IMR-90 (cell line): ENCODE measurements around the gene VMAC. TPM values are rescaled to one million over a fixed set of nuclear protein-coding genes. Genes with fewer than 3 reads are reported as not detected.
A peak's percentile ranks its signal among the peaks of the same experiment; 100 is the strongest.

Source experiments
- ATAC-seq: fragments of 200-7000 bp; cut with Tn5 transposase; 2 replicates; pipeline ENCODE4 v1.9.1; 2020; ENCODE audit warnings: low read depth, mild to moderate bottlenecking, moderate library complexity
- BruUV-seq: library from RNA; stranded (reverse); fragments of 400-500 nt; replicated peaks from 2 replicates; lab custom pipeline; 2021; lab: Mats Ljungman, UMichigan
- CTCF ChIA-PET: fragments of 300-600 bp; formaldehyde crosslinking; extraction: SDS; loops from one replicate; lab custom pipeline; 2021; ENCODE audit warnings: antibody characterized with exemption; lab: Yijun Ruan, JAX
- POLR2A ChIA-PET: fragments of 300-600 bp; sonication (Branson Sonifier 250); formaldehyde crosslinking; loops from one replicate; lab custom pipeline; 2022; ENCODE audit warnings: antibody characterized with exemption; ENCODE audit not compliant: unreplicated experiment; lab: Charles Lee
- DNase-seq: peaks from one replicate; pipeline ENCODE4 v3.0.0; 2013
- H2AFZ ChIP-seq: replicated peaks from 2 replicates; pipeline ENCODE3; 2013; ENCODE audit warnings: low read length, mild to moderate bottlenecking; ENCODE audit not compliant: poor library complexity
- H2AK5ac ChIP-seq: 2 replicates; pipeline ENCODE4 v1.6.1; 2013; ENCODE audit warnings: low read depth, low read length, inconsistent platforms
- H2AK9ac ChIP-seq: replicated peaks from 2 replicates; pipeline ENCODE3; 2013; ENCODE audit warnings: mild to moderate bottlenecking, low read depth, low read length, moderate library complexity; ENCODE audit not compliant: poor library complexity
- H2BK120ac ChIP-seq: 2 replicates; pipeline ENCODE4 v1.6.1; 2013; ENCODE audit warnings: low read depth, low read length, inconsistent platforms
- H2BK15ac ChIP-seq: 3 replicates; pipeline ENCODE4 v1.6.1; 2013; ENCODE audit warnings: low read depth, low read length, inconsistent platforms
- H2BK20ac ChIP-seq: 2 replicates; pipeline ENCODE4 v1.6.1; 2013; ENCODE audit warnings: low read depth, mild to moderate bottlenecking, inconsistent platforms, low read length, moderate library complexity
- H2BK5ac ChIP-seq: 2 replicates; pipeline ENCODE4 v1.6.1; 2013; ENCODE audit warnings: mild to moderate bottlenecking, low read depth, low read length, inconsistent platforms; ENCODE audit not compliant: poor library complexity, severe bottlenecking
- H3K14ac ChIP-seq: replicated peaks from 2 replicates; pipeline ENCODE4 v1.6.1; 2013; ENCODE audit warnings: low read depth, low read length, inconsistent platforms
- H3K18ac ChIP-seq: 2 replicates; pipeline ENCODE4 v1.6.1; 2013; ENCODE audit warnings: low read depth, low read length, control low read depth
- H3K23ac ChIP-seq: 2 replicates; pipeline ENCODE4 v1.6.1; 2013; ENCODE audit warnings: low read depth, low read length, inconsistent platforms
- H3K27ac ChIP-seq: 2 replicates; pipeline ENCODE4 v1.5.1; 2013; ENCODE audit warnings: mild to moderate bottlenecking, control low read depth, low read length; ENCODE audit not compliant: insufficient read depth
- H3K27me3 ChIP-seq: 2 replicates; pipeline ENCODE4 v1.6.1; 2013; ENCODE audit warnings: low read length; ENCODE audit not compliant: control insufficient read depth, insufficient read depth
- H3K36me3 ChIP-seq: 2 replicates; pipeline ENCODE4 v1.6.1; 2013; ENCODE audit warnings: low read length, mixed read lengths; ENCODE audit not compliant: control insufficient read depth, insufficient read depth
- H3K4ac ChIP-seq: 2 replicates; pipeline ENCODE4 v1.6.1; 2013; ENCODE audit warnings: low read depth, low read length, inconsistent platforms
- H3K4me1 ChIP-seq: 2 replicates; pipeline ENCODE4 v1.6.1; 2013; ENCODE audit warnings: low read length, mixed read lengths; ENCODE audit not compliant: control insufficient read depth, insufficient read depth
- H3K4me2 ChIP-seq: 2 replicates; pipeline ENCODE4 v1.6.1; 2013; ENCODE audit warnings: low read depth, mild to moderate bottlenecking, control low read depth, low read length, moderate library complexity
- H3K4me3 ChIP-seq: 2 replicates; pipeline ENCODE4 v1.5.1; 2013; ENCODE audit warnings: low read depth, mild to moderate bottlenecking, control low read depth, low read length, moderate library complexity; ENCODE audit not compliant: insufficient read depth
- H3K56ac ChIP-seq: 2 replicates; pipeline ENCODE4 v1.6.1; 2013; ENCODE audit warnings: low read length, inconsistent platforms; ENCODE audit not compliant: insufficient read depth; ENCODE audit errors: extremely low read depth
- H3K79me1 ChIP-seq, 2 experiments: 2 replicates each; pipeline ENCODE4 v1.6.1; 2013; ENCODE audit warnings: low read length in 2 of 2, inconsistent platforms in 1 of 2, low read depth in 1 of 2
- H3K9ac ChIP-seq: 2 replicates; pipeline ENCODE4 v1.6.1; 2013; ENCODE audit warnings: low read depth, low read length, control low read depth
- H3K9me1 ChIP-seq: 2 replicates; pipeline ENCODE4 v1.6.1; 2013; ENCODE audit warnings: low read length, inconsistent platforms; ENCODE audit not compliant: insufficient read depth
- H3K9me3 ChIP-seq: 2 replicates; pipeline ENCODE4 v1.6.1; 2013; ENCODE audit warnings: low read length; ENCODE audit not compliant: control insufficient read depth, insufficient read depth
- H4K20me1 ChIP-seq: 2 replicates; pipeline ENCODE4 v1.6.1; 2013; ENCODE audit warnings: low read length, inconsistent platforms; ENCODE audit not compliant: insufficient read depth
- H4K5ac ChIP-seq: 2 replicates; pipeline ENCODE4 v1.6.1; 2013; ENCODE audit warnings: mild to moderate bottlenecking, low read depth, low read length, control low read depth
- H4K8ac ChIP-seq, 2 experiments: 2 replicates each; pipeline ENCODE4 v1.6.1; 2013; ENCODE audit warnings: low read depth in 2 of 2, low read length in 2 of 2, control low read depth in 1 of 2, inconsistent platforms in 1 of 2
- H4K91ac ChIP-seq: 2 replicates; pipeline ENCODE4 v1.6.1; 2013; ENCODE audit warnings: low read depth, low read length, inconsistent platforms; ENCODE audit not compliant: insufficient read depth
- CTCF ChIP-seq: conservative IDR thresholded peaks from 2 replicates; pipeline ENCODE4 v1.5.1; 2012; ENCODE audit warnings: mild to moderate bottlenecking, low read depth, low read length, improper control_type of control experiment
- MXI1 ChIP-seq: IDR thresholded peaks from 2 replicates; pipeline ENCODE4 v1.6.1; 2012; ENCODE audit warnings: low read depth, mild to moderate bottlenecking, low read length, moderate library complexity, borderline replicate concordance
- RFX5 ChIP-seq: IDR thresholded peaks from 2 replicates; pipeline ENCODE4 v1.8.0; 2012; ENCODE audit warnings: low read depth, mild to moderate bottlenecking, low read length, moderate library complexity
- SMC3 ChIP-seq: fragments of 150-350 bp; IDR thresholded peaks from 2 replicates; pipeline ENCODE4 v1.6.1; 2016; ENCODE audit warnings: low read depth, mild to moderate bottlenecking, antibody characterized with exemption, low read length, moderate library complexity
- WGBS, 2 experiments: methylation state at CpG; one replicate each; pipeline versions ENCODE4 v1.1.5 to v1.1.7; 2013; ENCODE audit warnings: missing lambda C conversion rate in 2 of 2; ENCODE audit not compliant: insufficient read length in 1 of 2; ENCODE audit errors: extremely low coverage in 2 of 2; 5-methylcytosine and 5-hydroxymethylcytosine counted together
- dilution Hi-C: fragments of 300-500 bp; cut with HindIII; formaldehyde crosslinking; loops from one replicate; pipeline ENCODE4 v1.14.3; 2018; ENCODE audit warnings: low sequenced_read_pairs; ENCODE audit not compliant: unreplicated experiment
- in situ Hi-C: fragments of 300-500 bp; cut with MboI; formaldehyde crosslinking; loops from 3 replicates; pipeline ENCODE4 v1.14.3; 2019; ENCODE audit warnings: low sequenced_read_pairs, inconsistent platforms, mixed read lengths
- intact Hi-C: fragments of 100-400 bp; cut with micrococcal nuclease; formaldehyde crosslinking; loops from 2 replicates; pipeline ENCODE4 v1.10.0; 2022
- polyA plus RNA-seq, 3 experiments: library from polyadenylated mRNA; depleted of rRNA; stranded (reverse); fragments of >200 nt; gene quantifications; 2 replicates each; pipeline ENCODE4 v1.2.3, GENCODE V29; 2012; ENCODE audit warnings: low replicate concordance in 1 of 3
- total RNA-seq: library from RNA; depleted of rRNA; stranded (reverse); fragments of >200 nt; gene quantifications from 2 replicates; pipeline ENCODE4 v1.2.3, GENCODE V29; 2012

Gene VMAC
- total and polyA plus RNA-seq, 2 of the 4 experiments (the other 2 are of a cell fraction): 1.4 to 3.1 TPM

- ATAC-seq (no peak; the same call in 1 of the 2 replicates), DNase-seq (no peak)
- Histone ChIP-seq H3K9me1 (no peaks in the 10 kb centered on the region), H3K9me3 (no peaks in the 10 kb centered on the region), H4K20me1 (peaks cover 4% of the 10 kb centered on the region; the same call in 1 of the 2 replicates), H2AK9ac (peak overlapping the region; percentile 90), H3K4me3 (no peak overlapping the region), H2BK15ac (no peak overlapping the region; the same call in 2 of the 3 replicates), H3K36me3 (peaks cover 54% of the 10 kb centered on the region), H3K23ac (no peak overlapping the region), H3K4ac (no peak overlapping the region), H4K91ac (no peak overlapping the region; the same call in 1 of the 2 replicates), H4K8ac (peak overlapping the region in 1 of 2 experiments; percentile 5; a peak in 1 of 4 replicates), H3K14ac (peak overlapping the region; percentile 59; the same call in 1 of the 2 replicates), H3K79me1 (0 out of 4 replicates have a peak, but pooled peaks cover 0 to 4% of the 10 kb centered on the region in 2 experiments), H3K9ac (no peak overlapping the region), H3K27me3 (no peaks in the 10 kb centered on the region), H2BK5ac (peak overlapping the region; percentile 17), H3K27ac (no peak overlapping the region), H2BK120ac (no peak overlapping the region), H3K4me2 (no peak overlapping the region), H2BK20ac (no peak overlapping the region), H3K18ac (no peak overlapping the region), H2AFZ (no peak overlapping the region), H4K5ac (0 out of 2 replicates have a peak overlapping the region, but pooled peaks have one; percentile 15), H3K56ac (no peak overlapping the region), H2AK5ac (peak overlapping the region; percentile 67), H3K4me1 (peaks cover 11% of the 10 kb centered on the region)
- dilution Hi-C loops: no loop called here
- no TSS peak for BruUV-seq
- intact Hi-C loops: no loop called here
- TF ChIP-seq CTCF (no peak), RFX5 (no peak), MXI1 (no peak), SMC3 (no peak)
- ChIA-PET POLR2A (no interaction called here), CTCF (no interaction called here)
- 89% methylated on average over 19 of the region's 22 CpGs; no CpG with 5 or more reads in 1 of the 2 experiments for WGBS, 2 experiments
- in situ Hi-C loops: no loop called here
These were observed 9.7 kb downstream of the VMAC start for GRCh38 chr19:5914358-5914774.
